Spleen (tissue), 7 donors: ENCODE measurements around the gene LKAAEAR1.

Experiments used
- POLR2A ChIP-seq, 3 donors: fragments of 450-650 bp; IDR thresholded peaks; one replicate each; pipeline ENCODE4 v1.5.1; 2017; ENCODE audit warnings: antibody characterized with exemption in 3 of 3, mild to moderate bottlenecking in 1 of 3
- TF ChIP-seq, protein P1 (sequence below), 11 experiments: fragments of 200-600 bp in 7 of 11; fragments of 450-650 bp in 4 of 11; sonication (generic) in 4 of 11; IDR thresholded peaks in 8 of 11; conservative IDR thresholded peaks in 3 of 11; 1 replicate in 7 of 11; 2 replicates in 4 of 11; pipeline versions ENCODE4 v1.4.0 to v1.8.0; 2016 to 2021; ENCODE audit warnings: antibody characterized with exemption in 11 of 11, inconsistent platforms in 4 of 11, mild to moderate bottlenecking in 1 of 11
- donor health status: DM: no; HTN: no; CAD: no; lungs with moderate emphysema.
- donor health status: DM: no; HTN: no; CAD: no.
- donor health status: DM: no; HTN: no; CAD: no.

GRCh38 chr20:64119301-64119680 lies 35.1 kb upstream of the LKAAEAR1 start:
- TF ChIP-seq, protein P1, sequence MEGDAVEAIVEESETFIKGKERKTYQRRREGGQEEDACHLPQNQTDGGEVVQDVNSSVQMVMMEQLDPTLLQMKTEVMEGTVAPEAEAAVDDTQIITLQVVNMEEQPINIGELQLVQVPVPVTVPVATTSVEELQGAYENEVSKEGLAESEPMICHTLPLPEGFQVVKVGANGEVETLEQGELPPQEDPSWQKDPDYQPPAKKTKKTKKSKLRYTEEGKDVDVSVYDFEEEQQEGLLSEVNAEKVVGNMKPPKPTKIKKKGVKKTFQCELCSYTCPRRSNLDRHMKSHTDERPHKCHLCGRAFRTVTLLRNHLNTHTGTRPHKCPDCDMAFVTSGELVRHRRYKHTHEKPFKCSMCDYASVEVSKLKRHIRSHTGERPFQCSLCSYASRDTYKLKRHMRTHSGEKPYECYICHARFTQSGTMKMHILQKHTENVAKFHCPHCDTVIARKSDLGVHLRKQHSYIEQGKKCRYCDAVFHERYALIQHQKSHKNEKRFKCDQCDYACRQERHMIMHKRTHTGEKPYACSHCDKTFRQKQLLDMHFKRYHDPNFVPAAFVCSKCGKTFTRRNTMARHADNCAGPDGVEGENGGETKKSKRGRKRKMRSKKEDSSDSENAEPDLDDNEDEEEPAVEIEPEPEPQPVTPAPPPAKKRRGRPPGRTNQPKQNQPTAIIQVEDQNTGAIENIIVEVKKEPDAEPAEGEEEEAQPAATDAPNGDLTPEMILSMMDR (IDR thresholded peaks at IDR 0.05 in 8 of 11, conservative IDR thresholded peaks at IDR 0.05 in 3 of 11): no peak
- TF ChIP-seq POLR2A (IDR thresholded peaks at IDR 0.05): no peak
